HG03378 (cell line): ENCODE results near the gene PLA2G3.

Source experiments
- ATAC-seq: cut with Tn5 transposase; IDR thresholded peaks from one replicate; pipeline ENCODE4 v1.9.1; 2021; ENCODE audit warnings: mild to moderate bottlenecking, moderate library complexity; ENCODE audit not compliant: unreplicated experiment

PLA2G3 gene

DNA sequence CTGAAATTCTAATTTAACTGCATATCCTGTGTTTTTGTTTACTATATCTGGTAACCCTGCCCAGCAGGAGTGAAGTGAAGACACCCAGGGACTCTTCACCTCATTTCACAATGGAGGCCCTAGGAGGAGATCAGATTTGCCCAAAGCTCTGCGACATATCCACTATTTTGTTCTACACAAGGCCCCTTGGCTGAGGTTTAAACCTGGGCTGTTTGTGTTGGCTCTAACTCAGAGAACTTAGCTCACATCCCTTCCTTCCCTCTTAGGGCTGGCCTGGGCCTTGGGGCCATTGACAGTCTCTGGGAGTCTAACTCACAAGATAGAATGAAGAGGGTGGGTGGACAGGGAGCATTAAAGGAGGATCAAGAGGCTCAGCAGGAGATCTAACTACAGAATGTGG is 8.2 kb upstream of the PLA2G3 start:
- no peak for ATAC-seq

DNA sequence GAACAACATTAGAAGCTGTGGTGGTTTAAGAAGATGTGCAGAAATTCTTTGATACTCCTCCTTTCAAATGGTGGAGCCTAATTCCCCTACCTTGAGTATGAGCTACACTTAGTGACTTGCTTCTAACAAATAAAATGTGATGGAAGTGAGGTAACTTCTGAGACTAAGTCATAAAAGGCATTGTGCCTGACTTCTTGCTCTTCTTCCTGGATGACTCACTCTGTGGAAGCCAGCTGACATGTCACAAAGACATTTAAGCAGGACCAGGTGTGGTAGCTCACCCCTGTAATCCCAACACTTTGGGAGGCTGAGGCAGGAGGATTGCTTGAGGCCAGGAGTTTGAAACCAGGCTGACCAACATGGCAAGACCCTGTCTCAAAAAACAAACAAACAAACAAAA is 3.9 kb upstream of the PLA2G3 start:
- ATAC-seq = no peak

DNA sequence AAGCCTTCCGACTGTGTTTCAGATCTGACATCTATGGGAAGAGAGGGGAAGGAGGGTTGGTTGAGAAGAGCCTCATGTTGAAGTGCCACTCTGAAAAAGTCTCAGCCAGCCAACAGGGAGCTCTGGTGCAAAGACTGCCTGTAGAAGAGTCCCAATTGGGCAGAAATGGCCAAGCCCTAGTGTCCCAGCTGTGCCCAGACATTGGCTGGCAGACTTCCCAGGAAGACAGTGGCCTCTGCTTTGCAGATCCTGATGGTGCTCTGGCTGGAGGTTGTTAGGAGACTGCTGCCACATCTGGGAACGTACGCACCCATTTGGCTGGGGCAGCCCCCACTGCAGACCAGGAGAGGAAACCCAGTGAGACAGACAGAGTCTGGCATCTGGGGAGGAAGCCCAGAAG is 3.2 kb upstream of the PLA2G3 start:
- no peak for ATAC-seq

GRCh38 chr22:31143038-31143437 is 2.7 kb upstream of the PLA2G3 start:
- ATAC-seq = no peak

DNA sequence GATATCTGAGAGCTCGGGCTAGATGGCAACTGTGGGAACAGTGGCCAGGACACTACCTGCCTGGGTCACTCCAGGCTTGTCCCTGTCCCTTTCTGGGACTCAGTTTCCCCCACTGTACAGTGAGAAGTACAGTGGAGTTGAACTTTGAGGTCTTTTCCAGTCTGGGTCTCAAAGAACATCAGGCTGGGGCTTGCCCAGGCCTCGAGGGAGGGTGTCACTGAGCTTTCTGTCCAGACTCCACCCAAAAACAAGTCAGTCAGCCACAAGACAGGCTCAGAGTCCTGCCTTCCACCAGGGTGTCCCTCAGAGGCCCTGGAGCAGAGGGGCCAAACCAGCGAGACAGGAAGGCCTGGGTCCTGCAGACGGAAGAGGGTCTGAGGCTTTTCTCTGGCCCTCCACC is 2.0 kb upstream of the PLA2G3 start:
- no peak for ATAC-seq

DNA sequence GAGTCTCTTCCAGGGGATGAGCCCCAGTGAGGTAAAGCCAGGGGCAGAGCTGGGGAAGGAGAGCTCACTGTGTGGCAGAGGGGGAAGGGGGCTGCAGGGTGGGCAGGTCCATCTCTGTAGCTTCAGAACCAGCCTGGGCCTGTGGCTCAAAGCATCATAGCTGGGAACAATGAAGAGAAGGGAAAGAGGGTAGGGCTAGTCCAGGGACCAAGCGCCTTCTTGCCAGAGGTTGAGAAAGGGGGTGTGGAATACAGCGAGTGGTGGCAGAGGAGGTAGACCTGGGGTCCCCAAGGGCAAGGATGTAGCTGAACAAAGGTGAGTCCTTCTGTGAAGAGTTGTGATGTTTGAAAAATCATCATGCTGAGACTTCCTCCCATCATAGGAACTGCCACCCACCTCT is 1.2 kb upstream of the PLA2G3 start:
- ATAC-seq = no peak

DNA sequence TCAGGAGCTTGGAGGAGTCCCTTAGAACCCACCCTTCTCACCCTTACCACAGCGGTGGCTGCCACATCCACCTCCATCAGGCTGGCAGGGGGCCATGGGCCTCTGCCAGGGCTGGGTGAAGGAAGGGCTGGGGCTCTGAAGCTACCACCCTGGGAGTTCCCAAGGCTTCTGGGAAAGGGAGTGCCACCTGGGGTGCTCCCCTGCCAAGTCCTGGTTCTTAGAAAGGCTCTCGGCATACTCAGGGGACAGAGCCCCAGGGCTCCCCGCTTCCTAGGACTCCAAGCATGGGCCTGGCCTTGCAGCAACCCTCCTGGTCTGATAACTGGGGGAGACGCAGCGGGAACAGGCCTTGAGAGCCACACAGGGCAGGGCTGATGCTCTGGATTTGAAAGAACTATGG is 438 bp upstream of the PLA2G3 start:
- ATAC-seq = no peak

GRCh38 chr22:31139066-31139465 is 1.2 kb downstream of the PLA2G3 start:
- no peak for ATAC-seq

DNA sequence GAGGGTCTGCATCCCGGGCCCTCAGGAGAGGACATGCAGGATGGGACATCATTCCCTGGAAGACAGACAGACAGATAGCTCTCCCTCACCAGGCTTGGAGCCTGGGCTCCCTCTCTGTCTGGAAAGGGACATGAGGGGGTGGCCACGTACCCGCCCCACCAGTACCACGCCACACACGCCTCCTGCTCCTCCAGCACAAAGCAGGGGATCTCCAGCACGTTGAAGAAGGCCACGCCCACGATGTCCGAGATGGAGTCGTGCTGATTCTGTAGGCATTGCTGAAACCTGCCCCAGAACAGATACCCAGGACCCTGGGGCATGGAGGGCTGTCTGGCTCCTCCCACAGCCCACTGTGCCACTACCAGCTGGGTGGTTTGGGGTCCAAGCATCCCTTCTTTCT is 2.2 kb downstream of the PLA2G3 start:
- no peak for ATAC-seq

DNA sequence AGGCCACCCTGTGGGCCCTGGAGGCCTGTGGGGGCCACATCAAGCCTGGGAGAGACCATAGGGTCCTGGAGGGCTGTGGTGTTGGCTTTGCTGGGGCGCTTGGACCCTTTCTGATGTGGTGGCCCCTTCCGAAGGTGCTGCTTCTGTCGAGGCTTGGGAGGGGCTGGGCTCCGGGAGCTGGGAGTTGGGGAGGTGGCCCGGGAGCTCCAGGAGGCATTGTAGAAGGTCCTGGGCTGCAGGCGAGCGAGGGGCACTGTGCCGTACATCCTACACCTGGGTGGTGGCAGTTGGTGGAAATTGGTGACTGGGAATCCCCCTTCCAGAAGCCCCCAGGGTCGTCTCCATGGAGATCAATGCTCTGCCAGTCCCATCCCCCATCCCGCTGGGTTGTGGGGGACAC is 2.6 kb downstream of the PLA2G3 start:
- ATAC-seq = no peak

DNA sequence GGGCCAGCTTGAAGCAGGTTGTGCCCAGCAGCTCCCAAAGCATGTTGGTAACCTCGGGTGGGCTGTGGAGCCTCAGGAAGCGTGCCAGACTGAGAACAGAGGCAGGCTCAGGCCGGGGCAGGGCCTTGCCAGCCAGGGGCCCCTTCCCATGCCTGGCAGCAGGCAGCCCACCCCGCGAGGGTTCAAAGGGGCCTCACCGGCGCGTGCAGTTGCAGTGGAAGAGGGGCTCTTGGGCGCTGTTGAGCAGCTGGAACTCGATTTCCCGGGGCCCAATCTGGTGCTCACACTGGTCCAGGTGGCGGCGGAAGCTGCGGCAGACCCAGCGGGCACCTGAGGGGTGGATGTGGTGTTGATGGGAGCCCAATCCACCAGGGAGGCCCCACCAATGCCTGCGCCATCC is 3.6 kb downstream of the PLA2G3 start:
- no peak for ATAC-seq

DNA sequence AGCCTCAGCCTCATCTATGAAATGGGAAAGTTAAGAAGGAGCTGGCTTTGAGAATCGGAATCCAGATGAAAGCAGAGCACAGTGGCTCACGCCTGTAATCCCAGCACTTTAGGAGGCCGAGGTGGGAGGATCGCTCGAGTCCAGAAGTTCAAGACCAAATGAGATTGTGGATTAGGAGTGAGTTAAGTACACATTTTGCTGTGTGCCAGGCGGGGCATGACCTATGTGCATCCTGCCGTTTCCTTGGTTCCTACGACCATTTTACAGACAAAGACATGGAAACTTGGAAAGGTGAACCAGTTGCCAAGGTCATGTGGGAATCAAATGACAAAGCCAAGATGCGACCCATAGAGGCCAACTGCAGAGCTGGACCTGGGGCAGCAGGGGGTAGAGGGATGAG is 4.2 kb downstream of the PLA2G3 start:
- no peak for ATAC-seq

- no peak for ATAC-seq
These were observed 4.6 kb downstream of the PLA2G3 start for GRCh38 chr22:31135706-31136105.

GRCh38 chr22:31134688-31135087 is 5.6 kb downstream of the PLA2G3 start:
- no peak for ATAC-seq

DNA sequence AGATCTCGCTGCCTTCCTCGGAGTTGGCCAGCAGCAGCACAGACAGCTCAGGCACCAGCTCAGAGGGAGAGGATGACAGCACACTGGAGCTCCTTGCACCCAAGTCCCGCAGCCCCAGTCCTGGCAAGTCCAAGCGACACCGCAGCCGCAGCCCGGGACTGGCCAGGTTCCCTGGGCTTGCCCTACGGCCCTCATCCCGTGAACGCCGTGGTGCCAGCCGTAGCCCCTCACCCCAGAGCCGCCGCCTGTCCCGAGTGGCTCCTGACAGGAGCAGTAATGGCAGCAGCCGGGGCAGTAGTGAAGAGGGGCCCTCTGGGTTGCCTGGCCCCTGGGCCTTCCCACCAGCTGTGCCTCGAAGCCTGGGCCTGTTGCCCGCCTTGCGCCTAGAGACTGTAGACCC is 6.4 kb downstream of the PLA2G3 start:
- no peak for ATAC-seq

- ATAC-seq = no peak
These were observed 9.4 kb downstream of the PLA2G3 start for GRCh38 chr22:31130873-31131272.

DNA sequence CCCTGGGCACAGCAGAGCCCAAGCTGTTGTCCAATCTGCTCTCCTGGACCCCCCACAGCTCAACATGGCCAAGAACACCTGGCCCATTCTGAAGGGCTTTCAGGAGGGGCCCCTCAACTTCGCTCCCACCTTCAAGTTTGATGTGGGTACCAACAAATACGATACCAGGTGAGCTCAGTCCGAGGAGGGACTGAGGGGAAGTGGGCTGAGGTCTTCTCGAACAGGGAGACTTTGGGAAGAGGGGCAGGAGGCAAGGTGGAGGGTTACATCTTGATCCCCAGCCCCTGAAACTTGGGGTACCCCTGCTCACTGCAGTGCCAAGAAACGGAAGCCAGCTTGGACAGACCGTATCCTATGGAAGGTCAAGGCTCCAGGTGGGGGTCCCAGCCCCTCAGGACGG is 12.2 kb downstream of the PLA2G3 start:
- no peak for ATAC-seq

GRCh38 chr22:31127181-31127772 is 13.0 kb downstream of the PLA2G3 start:
- ATAC-seq = no peak

DNA sequence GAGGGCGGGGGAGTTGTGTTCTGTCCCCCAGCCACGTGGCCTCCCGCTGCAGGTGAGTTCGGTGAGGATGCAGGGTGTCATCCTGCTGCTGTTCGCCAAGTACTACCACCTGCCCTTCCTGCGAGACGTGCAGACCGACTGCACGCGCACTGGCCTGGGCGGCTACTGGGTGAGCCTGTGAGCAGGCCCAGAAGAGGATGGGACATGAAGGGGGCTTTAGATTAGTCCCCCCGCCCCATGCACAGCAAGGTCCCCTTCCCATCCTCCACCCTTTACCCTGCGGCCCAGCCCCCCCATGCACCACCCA is 13.5 kb downstream of the PLA2G3 start:
- ATAC-seq = no peak

DNA sequence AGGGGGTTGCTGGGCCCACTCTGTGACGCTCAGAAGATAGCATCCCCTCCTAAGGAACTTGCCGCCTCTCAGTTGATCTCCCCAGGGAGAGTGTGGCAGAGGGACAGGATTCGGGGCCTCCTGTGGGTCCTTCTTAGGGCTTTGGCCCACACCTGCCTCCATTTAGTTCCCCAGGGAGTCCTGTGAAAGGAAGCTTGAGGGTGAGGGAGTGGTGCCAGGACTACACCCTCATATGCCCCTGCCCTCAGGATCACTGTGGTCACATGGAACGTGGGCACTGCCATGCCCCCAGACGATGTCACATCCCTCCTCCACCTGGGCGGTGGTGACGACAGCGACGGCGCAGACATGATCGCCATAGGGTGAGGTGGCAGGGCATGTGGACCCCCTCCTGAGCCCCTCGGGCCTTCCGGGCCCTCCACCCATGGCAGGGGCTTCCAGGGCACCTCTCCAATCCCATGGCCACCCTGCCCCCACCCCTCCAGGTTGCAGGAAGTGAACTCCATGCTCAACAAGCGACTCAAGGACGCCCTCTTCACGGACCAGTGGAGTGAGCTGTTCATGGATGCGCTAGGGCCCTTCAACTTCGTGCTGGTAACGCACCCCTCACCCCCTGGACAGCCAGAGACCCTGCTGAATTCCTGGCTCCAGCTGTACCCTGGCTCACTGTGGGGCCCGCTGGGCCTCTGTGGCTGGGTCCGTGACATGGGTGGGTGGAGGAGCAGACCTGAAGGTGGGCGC is 14.0 kb downstream of the PLA2G3 start:
- no peak for ATAC-seq

- no peak for ATAC-seq
These were observed 14.7 kb downstream of the PLA2G3 start for GRCh38 chr22:31125521-31126117.

DNA sequence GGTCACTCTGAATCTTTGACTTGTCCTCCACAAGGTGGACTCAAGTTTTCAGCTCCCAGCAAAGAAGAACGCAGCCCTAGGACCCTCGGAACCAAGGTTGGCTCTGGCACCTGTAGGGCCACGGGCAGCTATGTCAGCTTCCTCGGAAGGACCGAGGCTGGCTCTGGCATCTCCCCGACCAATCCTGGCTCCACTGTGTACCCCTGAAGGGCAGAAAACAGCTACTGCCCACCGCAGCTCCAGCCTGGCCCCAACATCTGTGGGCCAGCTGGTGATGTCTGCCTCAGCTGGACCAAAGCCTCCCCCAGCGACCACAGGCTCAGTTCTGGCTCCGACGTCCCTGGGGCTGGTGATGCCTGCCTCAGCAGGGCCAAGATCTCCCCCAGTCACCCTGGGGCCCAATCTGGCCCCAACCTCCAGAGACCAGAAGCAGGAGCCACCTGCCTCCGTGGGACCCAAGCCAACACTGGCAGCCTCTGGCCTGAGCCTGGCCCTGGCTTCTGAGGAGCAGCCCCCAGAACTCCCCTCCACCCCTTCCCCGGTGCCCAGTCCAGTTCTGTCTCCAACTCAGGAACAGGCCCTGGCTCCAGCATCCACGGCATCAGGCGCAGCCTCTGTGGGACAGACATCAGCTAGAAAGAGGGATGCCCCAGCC is 15.4 kb downstream of the PLA2G3 start:
- ATAC-seq = no peak
